NCI-H2107 treated with DMSO at 0.1 percent for 48 hours (cell line): ENCODE measurements around the gene NFATC1.
A peak's percentile ranks its signal among the peaks of the same experiment; 100 is the strongest.

Experiments used
- DNase-seq: peaks from one replicate; lab custom pipeline; 2025; ENCODE audit not compliant: unreplicated experiment; lab: John Stamatoyannopoulos, UW

Gene NFATC1

GRCh38 chr18:79548621-79548985, 152.9 kb downstream of the NFATC1 start:
- no peak for DNase-seq

GRCh38 chr18:79548986-79549637, 153.4 kb downstream of the NFATC1 start:
- no peak for DNase-seq

GRCh38 chr18:79549638-79550000, 153.9 kb downstream of the NFATC1 start:
- DNase-seq, result no peak

GRCh38 chr18:79552140-79552631, 156.5 kb downstream of the NFATC1 start:
- DNase-seq, result no peak

GRCh38 chr18:79552696-79553095, 157.0 kb downstream of the NFATC1 start:
- DNase-seq, result no peak

- no peak for DNase-seq
These were observed 157.4 kb downstream of the NFATC1 start for GRCh38 chr18:79553154-79553553.

- no peak for DNase-seq
These were observed 158.0 kb downstream of the NFATC1 start for GRCh38 chr18:79553696-79554095.

- DNase-seq, result no peak
These were observed 158.6 kb downstream of the NFATC1 start for GRCh38 chr18:79554321-79554720.

- DNase-seq, result no peak
These were observed 159.4 kb downstream of the NFATC1 start for GRCh38 chr18:79554945-79555645.

GRCh38 chr18:79555885-79556284, 160.2 kb downstream of the NFATC1 start:
- DNase-seq, result no peak

- DNase-seq, result no peak
These were observed 161.3 kb downstream of the NFATC1 start for GRCh38 chr18:79556829-79557585.

GRCh38 chr18:79558196-79558932, 162.6 kb downstream of the NFATC1 start:
- DNase-seq, result no peak

- DNase-seq, result no peak
These were observed 163.2 kb downstream of the NFATC1 start for GRCh38 chr18:79558933-79559416.

GRCh38 chr18:79559436-79559835, 163.7 kb downstream of the NFATC1 start:
- DNase-seq, result no peak

- peak; percentile 33 for DNase-seq
These were observed 164.5 kb downstream of the NFATC1 start for GRCh38 chr18:79560042-79560860.

GRCh38 chr18:79560861-79561210, 165.1 kb downstream of the NFATC1 start:
- no peak for DNase-seq

GRCh38 chr18:79563949-79564348, 168.2 kb downstream of the NFATC1 start:
- no peak for DNase-seq

GRCh38 chr18:79564441-79564840, 168.7 kb downstream of the NFATC1 start:
- DNase-seq, result no peak

GRCh38 chr18:79566771-79567431, 171.2 kb downstream of the NFATC1 start:
- no peak for DNase-seq
